HG02623 (cell line): Measurements from ENCODE around the gene GPBP1L1.
"Not testable (repeated sequence)": the region's sequence is repeated elsewhere in the genome, so short reads cannot be mapped to it uniquely, and the experiment has no call there.

Experiments
- ATAC-seq: cut with Tn5 transposase; IDR thresholded peaks from one replicate; pipeline ENCODE4 v1.9.1; 2021; ENCODE audit warnings: moderate library complexity; ENCODE audit not compliant: unreplicated experiment

GPBP1L1 gene

DNA sequence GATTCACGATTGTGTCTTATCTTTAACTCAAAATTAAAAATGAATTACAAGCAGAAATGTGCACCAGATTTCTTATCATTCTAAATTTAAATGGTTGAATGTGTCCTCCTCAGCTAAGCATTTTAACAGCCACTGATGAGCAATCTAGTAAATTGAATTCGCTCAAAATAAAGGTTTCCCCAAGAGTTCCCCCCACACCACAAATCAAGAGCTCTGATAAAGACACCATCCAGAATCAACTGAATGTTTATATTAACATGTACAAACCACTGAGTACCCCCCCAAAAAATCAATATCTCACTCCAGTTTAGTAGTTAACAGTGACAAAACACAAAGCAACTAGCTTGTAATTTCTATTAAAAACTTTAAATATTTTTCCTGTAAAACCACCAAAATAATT, 1.9 kb downstream of the GPBP1L1 start:
- no peak for ATAC-seq

DNA sequence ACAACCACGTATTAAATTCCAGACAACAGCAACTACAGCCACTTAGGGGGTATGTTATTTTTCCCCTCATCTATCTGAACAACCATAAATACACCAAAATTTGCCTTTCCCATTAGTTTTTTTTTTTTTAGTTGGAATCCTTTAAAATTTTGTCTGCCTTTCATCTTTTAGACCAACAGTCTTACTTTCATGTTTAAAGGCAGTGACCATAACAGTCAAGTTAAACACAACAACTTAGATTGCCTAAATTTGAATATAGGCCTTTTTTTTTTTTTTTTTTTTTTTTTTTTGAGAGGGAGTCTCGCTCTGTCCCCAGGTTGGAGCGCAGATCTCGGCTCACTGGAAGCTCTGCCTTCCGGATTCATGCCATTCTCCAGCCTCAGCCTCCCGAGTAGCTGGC, 3.4 kb downstream of the GPBP1L1 start:
- no peak for ATAC-seq

DNA sequence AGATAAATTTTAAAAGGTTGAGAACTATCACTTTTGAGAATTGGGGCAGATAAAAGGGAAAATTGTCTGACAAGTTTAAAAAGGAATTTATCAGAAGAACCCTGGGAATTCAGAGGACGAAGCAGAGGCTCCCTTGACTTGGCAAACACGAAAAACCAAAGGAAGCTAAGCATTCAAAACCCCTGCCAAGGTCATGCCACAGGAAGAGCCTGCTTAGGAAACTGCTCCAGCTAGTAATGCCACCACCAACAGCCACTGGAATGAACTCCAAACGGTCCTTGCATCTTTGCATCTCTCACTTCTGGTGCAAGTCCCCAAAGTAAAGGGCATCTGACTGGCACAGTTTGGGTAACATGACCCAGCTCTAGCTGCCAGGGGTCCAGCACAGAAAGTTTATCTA, 7.2 kb downstream of the GPBP1L1 start:
- no peak for ATAC-seq

DNA sequence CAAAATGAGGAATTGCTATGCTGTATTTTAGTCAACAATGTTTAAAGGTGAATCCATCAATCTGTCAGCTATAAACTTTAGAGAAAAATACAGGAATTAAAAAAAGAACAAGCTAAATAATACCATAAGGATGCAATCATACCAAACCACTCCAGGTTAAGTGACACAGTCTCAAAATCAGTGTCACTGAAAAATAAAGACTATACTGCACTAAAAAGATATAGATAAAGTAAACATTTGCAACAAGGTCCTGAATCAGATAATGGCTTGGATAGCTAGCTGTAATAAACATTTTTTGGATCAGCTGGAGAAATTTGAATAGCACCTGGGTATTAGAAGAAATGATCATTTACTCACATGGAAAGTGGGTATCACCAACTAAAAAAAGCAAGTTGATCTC, 7.8 kb downstream of the GPBP1L1 start:
- no peak for ATAC-seq

DNA sequence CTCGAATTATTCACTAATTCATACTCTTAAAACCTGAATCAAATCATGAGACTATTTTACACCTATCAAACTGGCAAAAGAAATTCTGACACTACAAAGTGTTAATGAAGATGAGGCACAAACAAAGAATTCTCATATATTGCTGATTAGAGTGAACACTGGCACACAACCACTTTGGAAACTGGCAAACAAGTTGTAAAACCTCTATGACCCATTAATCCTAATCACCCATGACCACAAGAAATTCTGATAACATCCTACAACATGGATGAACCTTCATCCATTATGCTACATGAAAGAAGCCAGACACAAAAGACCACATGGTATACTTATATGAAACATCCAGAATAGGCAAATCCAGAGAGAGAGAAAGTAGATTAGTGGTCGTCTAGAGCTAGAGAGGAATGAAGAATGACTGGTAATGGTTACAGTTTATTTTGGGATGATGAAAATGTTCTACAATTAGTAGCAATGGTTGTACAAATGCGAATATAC, 8.5 kb downstream of the GPBP1L1 start:
- ATAC-seq, result no peak

DNA sequence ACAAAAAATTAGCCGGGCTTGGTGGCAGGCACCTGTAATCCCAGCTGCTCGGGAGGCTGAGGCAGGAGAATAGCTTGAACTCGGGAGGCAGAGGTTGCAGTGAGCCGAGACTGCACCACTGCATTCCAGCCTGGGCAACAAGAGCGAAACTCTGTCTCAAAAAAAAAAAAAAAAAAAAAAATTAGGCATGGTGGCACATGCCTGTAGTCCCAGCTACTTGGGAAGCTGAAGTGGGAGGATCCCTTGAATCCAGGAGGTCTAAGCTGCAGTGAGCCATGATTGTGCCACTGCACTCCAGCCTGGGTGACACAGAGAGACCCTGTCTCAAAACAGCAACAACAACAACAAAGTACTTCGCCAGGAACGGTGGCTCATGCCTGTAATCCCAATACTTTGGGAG, 9.8 kb downstream of the GPBP1L1 start:
- not testable (repeated sequence) for ATAC-seq

DNA sequence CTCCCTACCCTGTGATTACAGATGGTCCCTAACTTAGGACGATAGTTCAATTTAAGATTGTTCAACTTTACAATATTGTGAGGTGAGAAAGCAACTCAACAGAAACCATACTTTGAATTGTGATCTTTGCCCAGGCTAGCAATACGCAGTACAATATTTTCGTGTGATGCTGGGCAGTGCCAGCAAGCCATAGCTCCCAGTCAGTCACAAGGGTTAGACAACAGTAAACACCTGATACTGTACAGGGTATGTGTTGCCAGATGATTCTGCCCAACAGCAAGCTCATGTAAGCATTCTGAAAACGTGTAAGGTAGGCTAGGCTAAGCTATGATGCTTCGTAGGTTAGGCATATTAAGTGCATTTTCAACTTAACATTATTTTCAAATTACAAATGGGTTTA, 11.9 kb downstream of the GPBP1L1 start:
- no peak for ATAC-seq

DNA sequence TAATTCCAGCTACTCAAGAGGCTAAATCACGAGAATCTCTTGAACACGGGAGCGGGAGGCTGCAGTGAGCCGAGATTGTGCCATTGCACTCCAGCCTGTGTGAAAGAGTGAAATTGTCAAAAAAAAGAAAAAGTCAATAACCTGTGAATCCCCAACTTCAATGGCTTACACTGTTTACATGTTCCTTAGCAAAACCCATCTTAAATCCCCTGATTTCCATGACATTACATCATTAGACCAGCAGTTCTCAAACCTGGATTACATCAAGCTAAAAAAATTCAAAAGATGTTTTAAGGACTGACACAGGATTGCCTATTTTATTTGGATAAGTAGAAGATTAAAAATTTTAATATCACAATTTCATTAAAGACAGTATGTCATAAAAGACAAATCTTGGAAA, 12.4 kb downstream of the GPBP1L1 start:
- ATAC-seq, result no peak

DNA sequence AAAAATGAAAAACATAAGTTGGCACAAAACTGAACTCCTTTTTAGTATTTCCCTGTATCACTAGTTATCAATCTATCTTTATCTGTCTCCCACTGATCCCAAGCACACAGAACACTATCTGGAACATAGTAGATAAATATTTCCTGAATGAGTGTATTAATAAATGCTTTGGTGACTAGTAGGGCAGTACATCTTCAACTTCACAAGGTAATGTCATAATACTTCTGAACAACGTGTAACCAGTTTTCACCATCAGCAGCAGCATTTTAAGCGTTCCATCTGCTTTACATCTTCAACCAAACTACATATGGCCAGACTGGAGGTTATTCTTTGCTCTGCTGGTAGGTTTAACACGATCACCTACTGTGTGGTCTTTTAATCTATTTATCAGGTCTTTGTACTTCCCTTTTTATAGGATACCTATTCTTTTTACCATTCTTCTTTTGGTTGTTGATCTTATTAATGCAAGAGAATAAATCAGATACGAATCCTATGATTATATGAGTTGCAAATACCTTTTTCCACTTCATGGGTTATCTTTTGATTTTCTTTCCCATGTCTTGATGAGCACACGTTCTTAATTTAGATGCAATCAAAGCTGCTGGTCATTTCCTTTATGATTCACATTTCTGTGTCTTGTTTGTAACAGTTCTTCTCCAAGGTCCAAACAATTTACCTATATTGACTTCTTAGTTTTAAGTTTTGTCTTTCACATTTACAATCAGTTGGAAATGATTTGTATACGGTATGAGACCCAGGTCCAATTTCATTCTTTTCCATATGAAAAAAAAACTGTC, 16.3 kb downstream of the GPBP1L1 start:
- no peak for ATAC-seq

DNA sequence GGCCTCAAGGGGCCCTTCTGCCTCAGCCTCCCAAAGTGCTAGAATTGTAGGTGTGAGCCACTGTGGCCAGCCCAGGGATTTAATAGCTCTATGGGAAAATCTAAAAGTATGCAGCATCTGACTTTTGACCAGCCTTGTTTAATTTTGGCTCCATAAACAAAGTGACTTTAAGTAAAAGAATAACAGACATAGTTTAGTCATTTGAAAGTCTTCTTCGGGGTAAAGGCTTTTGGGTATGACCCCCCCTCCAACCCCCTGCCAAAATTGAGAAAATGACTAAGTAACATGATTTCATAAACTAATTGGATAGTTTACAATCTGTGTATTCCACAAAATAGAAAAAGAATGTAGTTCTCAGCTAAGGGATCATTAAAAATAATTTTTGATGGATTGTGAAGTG, 17.0 kb downstream of the GPBP1L1 start:
- ATAC-seq, result no peak

DNA sequence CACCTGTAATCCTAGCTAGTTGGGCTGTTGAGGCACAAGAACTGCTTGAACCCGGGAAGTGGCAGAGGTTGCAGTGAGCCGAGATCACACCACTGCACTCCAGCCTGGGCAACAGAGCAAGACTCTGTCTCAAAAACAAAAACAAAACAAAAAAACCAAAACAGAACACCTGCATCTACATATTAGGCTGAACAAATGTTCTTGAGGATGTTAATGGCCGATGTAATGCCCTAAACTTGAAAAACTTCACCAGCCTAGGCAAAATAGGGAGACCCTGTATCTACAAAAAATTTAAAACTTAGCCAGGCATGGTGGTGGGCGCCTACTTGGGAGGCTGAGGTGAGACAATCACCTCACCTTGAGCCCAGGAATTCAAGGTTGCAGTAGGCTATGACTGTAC, 17.8 kb downstream of the GPBP1L1 start:
- no peak for ATAC-seq

DNA sequence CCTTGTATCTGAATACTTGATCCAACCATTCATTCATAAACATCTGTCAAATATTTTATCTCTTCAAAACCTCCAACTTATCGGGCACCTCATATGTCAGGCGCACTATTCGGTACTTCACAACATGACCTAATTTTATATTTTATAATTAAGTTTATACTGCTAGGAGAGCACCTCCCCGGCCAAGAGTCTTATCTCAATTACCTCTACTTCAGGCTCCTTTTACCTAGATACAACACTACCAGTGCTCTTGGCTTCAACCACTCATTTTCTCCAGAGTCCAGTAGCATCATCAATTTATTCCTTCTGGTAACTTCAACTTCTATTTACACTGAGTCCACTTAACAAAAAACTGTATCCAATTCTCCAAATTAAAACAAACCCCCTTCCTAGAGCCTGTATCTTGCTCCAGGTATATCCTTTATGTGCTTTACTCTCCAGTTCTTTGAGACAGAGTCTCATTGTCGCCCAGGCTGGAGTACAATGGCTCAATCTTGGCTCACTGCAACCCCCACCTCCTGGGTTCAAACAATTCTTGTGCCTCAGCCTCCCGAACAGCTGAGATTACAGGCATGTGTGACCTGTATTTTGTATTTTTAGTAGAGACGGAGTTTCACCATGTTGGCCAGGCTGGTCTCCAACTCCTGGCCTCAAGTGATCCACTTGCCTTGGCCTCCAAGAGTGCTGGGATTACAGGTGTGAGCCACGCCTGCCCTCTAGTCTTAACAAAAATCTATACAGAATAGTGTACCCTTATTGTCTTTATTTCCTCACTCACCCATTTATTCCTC, 18.8 kb downstream of the GPBP1L1 start:
- ATAC-seq, result no peak

DNA sequence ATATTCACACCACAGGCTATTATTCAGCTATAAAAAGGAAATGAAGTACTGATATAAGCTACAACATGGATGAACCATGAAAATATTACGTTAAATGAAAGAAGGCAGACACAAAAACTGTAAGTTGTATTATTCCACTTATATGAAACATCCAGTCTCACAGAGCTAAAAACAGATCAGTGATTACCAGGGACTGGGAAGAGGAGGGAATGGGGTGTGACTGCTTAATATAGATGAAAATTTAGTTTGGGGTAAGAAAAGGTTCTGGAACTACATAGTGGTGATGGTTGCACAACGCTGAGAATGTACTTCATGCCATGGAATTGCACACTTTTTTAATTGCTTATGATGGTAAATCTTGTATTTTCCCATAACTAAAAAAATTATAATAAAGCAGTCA, 19.5 kb downstream of the GPBP1L1 start:
- no peak for ATAC-seq

DNA sequence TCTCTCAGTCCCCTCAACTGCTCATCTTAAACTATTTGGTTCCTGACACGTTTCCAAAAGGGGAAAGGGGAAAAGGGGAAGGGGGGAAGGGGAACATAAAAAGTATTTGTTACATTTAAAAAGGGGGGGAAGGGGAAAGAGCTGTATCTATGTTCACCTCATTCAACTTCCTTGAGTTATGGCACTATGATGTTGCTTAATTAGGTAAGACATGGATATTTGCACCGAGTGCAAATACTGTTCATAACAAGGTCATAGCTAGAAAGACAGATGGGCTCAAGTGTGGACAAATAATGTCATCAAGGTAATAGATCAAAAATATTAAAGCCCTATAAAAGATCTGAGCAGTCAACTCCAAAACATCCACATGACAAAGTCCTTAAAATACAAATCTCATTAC, 26.0 kb downstream of the GPBP1L1 start:
- ATAC-seq, result no peak

DNA sequence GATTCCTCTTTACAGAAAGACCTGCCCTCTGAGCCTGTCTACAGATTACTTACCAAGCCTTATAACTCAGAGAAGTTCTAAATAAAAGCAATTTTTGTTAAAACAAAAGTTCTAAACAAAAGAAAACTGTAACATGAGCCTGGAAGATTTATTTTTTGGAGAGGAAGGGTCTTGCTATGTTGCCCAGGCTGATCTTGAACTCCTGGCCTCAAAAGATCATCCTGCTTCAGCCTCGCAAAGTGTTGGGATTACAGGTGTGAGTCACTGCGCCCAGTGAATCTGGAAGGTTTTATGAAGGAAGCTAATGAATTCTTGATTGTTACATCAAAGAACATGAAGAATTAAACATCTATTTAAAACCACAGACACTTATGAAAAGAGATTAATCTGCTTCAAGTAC, 27.1 kb downstream of the GPBP1L1 start:
- no peak for ATAC-seq

DNA sequence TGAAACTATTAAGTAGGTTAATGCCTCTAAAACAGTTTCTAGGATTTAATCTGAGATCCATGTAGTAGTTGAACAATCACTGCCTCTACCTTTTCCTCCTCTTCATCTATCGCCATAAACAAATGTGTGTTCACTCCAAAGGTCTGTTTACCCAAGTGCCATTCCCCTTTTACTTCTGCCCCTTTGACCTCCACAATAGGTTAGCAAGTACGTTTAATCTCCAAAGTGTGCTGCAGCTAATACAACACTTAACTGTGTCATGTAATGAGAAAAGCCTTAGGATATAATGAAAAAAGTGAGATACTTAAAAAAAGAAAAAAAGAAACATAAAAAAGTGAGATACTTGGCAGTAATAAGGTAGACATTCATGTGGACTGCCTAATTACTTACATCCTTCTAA, 28.2 kb downstream of the GPBP1L1 start:
- ATAC-seq, result no peak

DNA sequence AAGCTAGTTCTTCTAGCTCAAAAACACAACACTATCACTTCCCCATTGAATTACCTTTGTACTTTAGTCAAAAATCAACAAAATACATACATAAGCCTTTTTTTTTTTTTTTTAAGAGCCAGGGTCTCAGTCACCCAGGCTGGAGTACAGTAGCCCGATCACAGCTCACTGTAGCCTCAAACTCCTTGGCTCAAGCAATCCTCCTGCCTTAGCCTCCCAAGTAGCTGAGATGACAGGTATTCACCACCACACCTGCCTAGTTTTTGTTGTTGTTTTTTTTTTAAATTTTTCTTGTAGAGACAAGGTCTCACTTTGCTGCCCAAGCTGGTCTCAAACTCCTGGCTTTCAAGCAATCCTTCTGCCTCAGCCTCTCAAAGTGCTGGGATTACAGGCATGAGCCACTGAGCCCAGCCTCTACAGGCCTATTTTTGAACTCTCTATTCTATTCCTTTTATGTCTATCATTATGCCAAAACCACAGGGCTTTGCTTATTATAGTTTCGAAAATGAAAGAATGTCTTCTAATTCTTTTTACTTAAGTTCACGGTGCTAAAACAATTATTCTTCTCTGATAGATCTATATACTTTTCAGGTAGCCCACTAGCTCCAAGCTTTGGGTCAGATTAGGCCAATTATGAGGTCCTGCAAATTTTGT, 29.6 kb downstream of the GPBP1L1 start:
- ATAC-seq, result no peak

DNA sequence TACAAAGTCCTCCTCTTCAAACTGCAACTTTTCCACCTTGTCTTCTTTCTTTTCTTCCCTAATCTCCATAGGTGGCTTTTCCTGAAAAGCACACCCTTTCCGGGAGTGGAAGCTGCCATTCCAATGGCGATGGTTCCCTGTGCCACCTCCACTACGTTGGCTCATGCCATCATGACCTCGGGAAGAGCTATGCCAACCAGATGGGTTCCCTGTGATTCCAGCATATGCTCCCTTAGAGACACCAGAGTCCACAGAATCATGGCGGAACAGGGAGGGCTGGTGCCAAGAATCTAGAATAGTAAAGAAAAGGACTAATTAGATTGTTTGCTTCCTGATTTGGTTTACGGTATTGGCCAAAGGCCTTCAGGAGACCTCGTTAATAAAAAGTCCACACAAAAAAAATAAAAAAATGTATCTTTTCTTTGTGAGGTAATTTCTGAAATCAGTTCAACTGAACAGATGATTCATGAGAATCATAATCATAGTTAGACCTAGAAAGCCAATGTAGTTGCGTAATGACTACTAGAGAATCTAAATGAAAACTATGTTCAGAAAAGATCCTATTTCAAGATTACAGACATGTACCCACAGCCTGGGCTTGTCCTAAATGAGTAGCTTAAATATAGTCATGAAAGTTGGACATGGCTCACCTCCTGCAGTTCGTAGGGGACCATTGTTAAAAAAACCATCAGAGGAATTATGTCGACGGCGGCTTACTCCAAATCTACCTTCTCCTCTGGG, 31.6 kb downstream of the GPBP1L1 start:
- no peak for ATAC-seq

DNA sequence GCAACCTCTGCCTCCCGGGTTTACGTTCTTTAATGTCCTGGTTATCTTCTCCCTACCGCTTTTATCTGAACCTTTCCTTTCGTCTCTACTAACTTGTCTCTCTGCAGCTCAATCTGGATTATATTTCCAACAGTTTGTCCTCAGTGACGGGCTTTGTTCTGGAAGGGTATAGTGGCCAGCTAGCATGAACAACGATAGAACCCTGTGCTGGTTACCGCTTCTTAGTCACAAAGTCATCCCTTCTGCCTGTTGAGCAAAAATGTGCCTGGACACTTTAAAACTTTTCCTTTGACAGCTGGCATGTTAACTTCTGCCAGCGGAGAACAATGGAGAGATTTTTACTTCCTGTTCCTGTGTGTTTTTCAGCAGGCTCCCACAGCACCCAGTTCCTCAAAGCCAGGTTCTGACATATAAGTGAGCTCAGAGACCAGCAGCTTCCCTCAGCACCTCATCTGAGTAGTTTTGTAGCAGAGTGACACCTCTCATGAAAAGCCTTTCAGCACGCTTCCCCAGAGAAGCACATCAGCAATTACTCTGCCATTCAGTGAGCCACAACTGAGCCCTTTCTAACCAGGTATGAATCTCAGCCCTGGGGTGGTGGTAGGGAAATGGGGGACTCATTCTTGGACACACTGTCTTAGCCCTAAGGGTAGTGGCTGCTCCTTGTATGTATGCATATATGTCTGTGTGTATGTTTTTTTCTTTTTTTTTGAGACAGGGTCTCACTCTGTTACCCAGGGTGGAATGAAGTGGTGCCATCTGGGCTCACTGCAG, 38.9 kb downstream of the GPBP1L1 start:
- no peak for ATAC-seq

DNA sequence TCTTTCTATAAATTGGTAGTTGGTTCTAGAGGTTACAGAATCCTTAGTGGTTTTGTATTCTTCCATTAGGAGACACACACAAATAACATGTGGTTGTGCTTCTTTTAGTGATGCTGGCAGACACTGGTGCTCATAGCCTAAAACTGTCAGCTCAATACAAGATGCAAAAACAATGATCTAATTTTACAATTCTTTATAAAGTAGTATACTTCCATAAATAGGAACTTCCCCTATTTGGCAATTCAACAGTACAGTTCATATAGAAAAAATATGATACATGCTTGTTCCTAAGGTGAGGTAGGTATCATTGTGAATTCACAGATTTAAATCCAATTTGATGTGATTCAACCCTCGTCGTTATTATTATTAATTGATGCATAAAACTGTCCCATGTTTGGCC, 41.7 kb downstream of the GPBP1L1 start:
- ATAC-seq, result no peak
